GM18507 (cell line): ENCODE results near the gene PHEX.
"Not testable (repeated sequence)": the region's sequence is repeated elsewhere in the genome, so short reads cannot be mapped to it uniquely, and the experiment has no call there.

Experiments used
- DNase-seq: peaks from one replicate; pipeline ENCODE4 v3.0.0; 2011; ENCODE audit warnings: low read depth; ENCODE audit not compliant: insufficient read length; ENCODE audit errors: extremely low spot score
- FAIRE-seq: peaks from 2 replicates; lab custom pipeline; 2011; peaks lifted over from hg19 to GRCh38; lab: Jason Lieb, UNC

Gene PHEX

DNA sequence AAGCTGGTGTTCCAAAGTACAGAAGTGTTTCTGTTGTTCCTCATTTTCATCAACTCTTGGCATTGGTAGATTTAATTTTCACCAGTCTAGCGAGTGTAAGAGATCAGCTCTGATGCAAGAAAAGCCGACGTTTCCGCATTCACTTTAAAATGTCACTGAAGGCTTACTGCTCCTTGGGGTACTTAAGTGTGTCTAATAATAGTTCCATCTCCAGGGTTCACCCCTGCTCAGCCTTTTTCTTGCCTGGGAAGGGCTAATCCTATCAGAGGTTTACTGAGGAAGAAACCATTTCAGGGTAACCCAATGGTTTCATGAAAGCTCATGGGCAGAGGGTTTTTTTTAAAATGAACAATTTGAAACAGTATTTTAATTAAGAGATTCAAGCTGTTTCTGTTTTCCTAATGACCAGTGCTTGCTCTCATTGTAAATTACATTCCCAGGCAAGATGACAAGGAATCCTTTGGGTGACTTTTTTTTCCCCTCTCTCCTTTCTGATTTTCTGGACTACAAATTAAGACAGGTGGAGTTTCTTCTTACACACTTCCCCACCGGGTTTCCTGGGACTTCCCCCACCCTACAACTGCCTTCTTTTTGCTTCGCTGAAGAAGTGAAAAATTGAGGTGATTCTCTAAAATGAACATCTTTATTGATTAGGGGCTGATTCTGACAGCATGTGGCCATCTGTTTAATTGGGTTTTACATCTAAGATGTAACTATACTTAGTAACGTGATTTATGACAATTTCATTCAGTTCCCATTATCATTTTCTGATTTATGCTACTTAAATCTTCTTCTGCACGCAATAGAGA is 161.9 kb downstream of the PHEX start:
- DNase-seq (no peak), FAIRE-seq (no peak)

GRCh38 chrX:22194660-22194945 is 162.5 kb downstream of the PHEX start:
- no peak for DNase-seq
- no peak for FAIRE-seq

DNA sequence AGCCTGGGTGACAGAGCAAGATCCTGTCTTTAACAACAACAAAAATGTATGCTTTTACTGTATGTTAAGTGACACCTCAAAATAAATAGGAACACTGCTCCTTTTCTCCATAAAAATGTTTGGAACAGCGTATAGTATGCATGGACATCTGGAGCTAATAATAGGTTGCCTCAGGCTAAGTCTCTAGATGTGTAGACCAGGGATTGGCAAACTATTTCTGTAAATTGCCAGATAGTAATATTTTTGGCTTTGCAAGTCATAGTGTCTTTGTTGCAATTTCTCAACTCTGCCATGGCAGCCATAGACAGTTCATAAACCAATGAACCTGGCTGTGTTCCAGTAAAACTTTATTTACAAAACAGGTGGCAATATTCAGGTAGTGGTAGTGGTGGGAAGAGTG is 164.0 kb downstream of the PHEX start:
- FAIRE-seq (no peak), DNase-seq (no peak)

DNA sequence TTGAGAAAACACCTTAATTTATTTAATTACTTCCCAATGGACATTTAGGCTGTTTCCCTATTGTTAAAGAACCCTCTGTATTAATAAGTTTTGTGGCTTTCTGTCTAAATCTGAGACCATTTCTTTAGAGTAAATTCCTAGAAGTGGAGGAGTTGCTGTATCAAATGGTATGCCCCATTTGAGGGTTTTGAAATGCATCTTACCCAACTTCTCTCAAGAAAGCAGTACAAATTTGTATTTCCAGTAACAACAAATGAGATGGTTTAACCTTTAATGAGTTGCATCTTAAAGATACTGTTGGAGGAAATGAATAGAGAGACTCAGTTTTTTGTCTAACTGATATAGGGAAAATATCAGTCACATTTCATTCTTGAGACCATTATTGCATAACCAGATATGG is 170.1 kb downstream of the PHEX start:
- DNase-seq (no peak), FAIRE-seq (no peak)

GRCh38 chrX:22203186-22203585 is 171.1 kb downstream of the PHEX start:
- DNase-seq (no peak), FAIRE-seq (no peak)

GRCh38 chrX:22206781-22207180 is 174.7 kb downstream of the PHEX start:
- no peak for FAIRE-seq
- no peak for DNase-seq

DNA sequence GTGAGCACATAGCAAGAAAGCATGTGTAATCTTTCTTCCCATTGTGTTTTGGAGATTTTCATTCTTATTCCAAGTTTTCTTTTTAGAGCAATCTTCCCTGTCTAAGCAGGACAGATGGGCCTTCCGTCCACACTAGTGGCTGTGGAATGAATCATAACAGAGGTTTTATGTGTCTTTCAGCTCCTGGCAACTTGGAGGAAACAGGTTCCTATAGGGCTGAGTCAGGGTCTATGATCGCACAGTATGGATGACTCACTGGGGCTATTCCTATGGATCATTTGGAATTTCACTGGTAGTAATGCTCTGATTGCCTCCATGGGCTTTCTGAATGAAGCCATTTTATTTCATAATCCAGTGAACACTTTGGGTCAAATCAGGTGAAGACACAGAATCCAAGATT is 188.8 kb downstream of the PHEX start:
- no peak for FAIRE-seq
- DNase-seq, result no peak

GRCh38 chrX:22234380-22234779 is 202.3 kb downstream of the PHEX start:
- FAIRE-seq (no peak), DNase-seq (no peak)

DNA sequence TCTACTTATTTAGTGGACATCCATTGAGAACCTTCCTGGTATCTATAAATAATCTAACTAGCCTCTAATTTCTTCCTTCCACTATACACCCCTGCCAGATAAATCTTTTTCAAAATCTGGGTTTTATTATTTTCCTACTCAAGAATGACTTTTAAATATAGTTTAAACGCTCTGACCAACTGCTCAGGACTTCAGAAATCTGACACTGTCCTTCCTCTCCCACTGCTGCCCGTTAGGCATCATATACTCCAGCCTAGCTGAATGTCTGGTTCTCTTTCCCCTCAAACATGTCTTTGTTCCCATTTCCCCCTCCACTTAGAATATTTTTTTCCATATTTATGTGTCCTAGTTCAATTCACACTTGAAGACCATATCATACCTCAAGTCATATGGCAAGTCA is 205.4 kb downstream of the PHEX start:
- FAIRE-seq (no peak), DNase-seq (no peak)

- DNase-seq (no peak), FAIRE-seq (no peak)
Measured at GRCh38 chrX:22246620-22247019, 214.5 kb downstream of the PHEX start.

GRCh38 chrX:22247169-22247568 is 215.0 kb downstream of the PHEX start:
- DNase-seq (no peak), FAIRE-seq (no peak)

- FAIRE-seq (no peak), DNase-seq (no peak)
Measured at GRCh38 chrX:22248401-22248800, 216.3 kb downstream of the PHEX start.

DNA sequence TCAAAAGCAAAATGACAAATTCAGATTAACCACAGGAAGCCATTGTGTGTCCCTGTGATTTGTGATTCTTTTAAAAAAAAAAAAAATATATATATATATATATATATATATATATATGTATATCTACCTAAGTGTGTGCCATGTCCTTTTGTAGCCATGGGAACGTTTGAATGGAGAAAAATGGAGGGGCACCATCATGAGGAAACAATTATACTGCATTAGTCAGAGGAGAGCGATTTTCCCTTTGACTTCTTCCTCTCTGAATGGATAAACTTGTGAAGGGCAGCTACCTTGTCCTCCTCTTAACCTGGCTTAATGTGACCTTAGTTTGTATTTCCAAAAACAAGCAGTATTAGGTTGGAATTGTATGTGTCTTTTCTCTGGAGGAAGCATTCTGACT is 217.2 kb downstream of the PHEX start:
- DNase-seq (no peak), FAIRE-seq (no peak)

- FAIRE-seq, result no peak
- no peak for DNase-seq
Measured at GRCh38 chrX:22268706-22269105, 236.6 kb downstream of the PHEX start.

DNA sequence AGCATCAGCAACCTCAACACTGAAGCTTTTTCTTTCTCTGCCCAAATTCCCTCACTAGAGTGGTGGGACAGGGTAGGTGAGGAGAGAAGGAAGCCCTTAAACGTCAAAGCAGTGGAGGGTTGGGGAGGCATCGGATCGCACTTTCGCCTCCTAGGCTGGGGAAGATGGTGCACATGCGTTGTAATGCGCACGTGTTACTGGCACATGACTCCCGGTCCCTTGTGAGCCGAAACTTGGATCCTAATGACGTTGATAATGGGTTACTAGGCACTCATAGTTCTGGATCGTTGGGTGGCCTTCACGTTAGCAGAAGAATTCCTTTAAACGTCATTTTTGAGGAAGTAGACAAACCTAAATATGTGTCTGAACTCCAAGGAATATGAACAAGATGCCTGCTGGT is 240.5 kb downstream of the PHEX start, which contains the start of gene CBLL2:
Gene CBLL2 (plus strand): TSS at position 301 of the 400 bp plus-strand sequence. CDS start 79 bp downstream, at position 380.
- FAIRE-seq (no peak), DNase-seq (no peak)

GRCh38 chrX:22273714-22274317 is 241.7 kb downstream of the PHEX start:
- FAIRE-seq (no peak), DNase-seq (no peak)

GRCh38 chrX:22276781-22277180 is 244.7 kb downstream of the PHEX start:
- no peak for DNase-seq

GRCh38 chrX:22278375-22278774 is 246.2 kb downstream of the PHEX start:
- DNase-seq (no peak), FAIRE-seq (no peak)

More at GRCh38 chrX:22276781-22277180, 244.7 kb downstream of the PHEX start:
- no peak for FAIRE-seq

- DNase-seq, FAIRE-seq: not testable (repeated sequence)
Measured at GRCh38 chrX:22289209-22289608, 257.1 kb downstream of the PHEX start.

DNA sequence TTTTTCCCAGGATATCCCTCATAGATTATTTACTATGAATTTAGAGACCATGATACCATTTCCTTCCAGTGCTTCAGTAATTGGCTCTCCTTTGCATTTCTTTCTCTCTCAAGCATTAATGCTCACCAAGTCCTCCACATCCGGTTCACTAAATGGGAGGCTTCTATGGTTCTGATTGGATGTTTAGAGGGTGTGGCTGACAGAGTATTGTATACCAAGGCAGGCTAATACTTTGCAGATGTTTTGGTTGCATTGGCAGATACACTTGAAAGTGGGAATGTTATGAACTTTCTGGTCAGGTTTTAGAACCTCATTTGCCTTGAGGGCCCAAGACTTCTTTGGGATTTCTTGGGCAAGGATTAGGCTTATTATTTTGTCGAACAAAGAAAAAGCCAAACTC is 264.7 kb downstream of the PHEX start:
- no peak for FAIRE-seq

GRCh38 chrX:22300130-22300529 is 268.0 kb downstream of the PHEX start:
- FAIRE-seq, result no peak
- DNase-seq, result no peak

More for the DNA sequence above, 264.7 kb downstream of the PHEX start:
- no peak for DNase-seq
